ENCODE data around the gene SLC6A4. TPM values are rescaled to one million over a fixed set of nuclear protein-coding genes. Genes with fewer than 3 reads are reported as not detected.
"Not testable (repeated sequence)": the region's sequence is repeated elsewhere in the genome, so short reads cannot be mapped to it uniquely, and the experiment has no call there.

The SLC6A4 gene
- total RNA-seq, 1 donor from 2014 or later = 0.03 TPM

DNA sequence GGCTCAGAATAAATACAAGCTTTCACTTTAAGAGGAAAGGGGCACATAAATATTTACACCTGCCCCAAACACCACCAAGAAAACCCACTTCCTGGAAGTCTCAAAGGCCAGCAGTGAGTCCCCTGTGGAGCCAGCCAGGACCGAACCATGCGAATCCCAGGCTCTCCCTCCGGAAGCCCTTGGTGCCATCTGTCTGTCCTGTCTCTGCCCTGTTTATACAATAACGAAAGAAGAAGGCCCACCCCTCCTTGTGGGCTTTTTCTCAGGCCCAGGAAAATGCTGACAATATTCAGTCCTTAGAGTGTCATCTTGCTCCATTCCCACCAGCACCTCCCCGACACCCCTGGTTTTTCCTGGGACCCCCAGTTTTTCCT is 3.6 kb upstream of the SLC6A4 start:
- DNase-seq (ENCODE audit: low read depth) = no peak

DNA sequence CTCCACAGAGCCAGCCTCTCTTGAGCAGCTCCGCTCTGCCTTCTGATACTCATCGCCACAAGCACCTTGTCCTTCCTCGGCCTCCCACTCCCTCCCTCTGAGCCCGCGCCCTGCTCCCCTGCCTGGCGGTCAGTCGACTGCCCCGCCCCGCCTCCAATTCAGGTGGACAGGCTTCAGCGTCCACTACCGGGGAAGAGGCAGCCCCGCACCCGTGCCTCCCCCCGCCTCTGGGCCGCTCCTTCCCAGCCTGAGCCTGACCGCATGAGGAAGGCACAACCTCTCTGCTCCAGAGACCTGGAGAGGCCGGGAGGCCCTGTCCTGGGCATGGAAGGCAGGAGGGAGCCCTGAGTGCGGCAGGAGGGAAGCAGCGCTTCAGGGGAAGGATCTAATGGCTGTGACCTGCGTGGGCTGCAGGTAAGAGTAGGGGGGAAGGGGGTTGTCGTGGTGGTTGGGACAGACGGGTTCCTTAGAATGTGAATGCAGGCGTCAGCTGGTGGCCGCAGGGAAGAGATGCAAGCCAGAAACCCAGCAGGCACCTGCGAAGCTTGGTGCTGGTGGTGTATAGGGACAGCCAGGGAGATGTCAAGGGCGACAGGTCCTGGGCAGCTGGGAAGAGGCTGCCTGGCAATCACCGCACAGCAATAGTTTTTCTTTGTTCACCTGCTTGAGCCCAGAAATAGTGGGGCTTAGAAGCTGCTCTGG is 3.0 kb upstream of the SLC6A4 start:
- DNase-seq (ENCODE audit: low read depth) = no peak

DNA sequence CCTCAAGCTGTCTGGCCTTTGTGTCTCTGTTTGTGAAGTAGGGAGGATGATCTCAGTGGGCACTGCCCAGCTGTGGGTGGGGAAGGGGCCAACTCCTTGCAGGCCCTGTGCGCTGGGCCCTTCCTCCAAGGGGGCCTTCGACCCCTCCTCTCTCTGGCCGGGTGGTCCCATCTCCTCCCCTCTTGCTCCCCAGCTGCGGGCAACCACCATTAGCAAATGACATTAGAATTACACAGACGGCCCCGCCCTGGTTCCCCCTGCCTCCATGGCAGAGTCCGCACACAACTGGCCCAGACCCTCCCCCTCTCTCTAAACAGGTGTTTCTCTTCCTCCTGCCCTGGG is 2.5 kb upstream of the SLC6A4 start:
- no peak for DNase-seq (ENCODE audit: low read depth)

DNA sequence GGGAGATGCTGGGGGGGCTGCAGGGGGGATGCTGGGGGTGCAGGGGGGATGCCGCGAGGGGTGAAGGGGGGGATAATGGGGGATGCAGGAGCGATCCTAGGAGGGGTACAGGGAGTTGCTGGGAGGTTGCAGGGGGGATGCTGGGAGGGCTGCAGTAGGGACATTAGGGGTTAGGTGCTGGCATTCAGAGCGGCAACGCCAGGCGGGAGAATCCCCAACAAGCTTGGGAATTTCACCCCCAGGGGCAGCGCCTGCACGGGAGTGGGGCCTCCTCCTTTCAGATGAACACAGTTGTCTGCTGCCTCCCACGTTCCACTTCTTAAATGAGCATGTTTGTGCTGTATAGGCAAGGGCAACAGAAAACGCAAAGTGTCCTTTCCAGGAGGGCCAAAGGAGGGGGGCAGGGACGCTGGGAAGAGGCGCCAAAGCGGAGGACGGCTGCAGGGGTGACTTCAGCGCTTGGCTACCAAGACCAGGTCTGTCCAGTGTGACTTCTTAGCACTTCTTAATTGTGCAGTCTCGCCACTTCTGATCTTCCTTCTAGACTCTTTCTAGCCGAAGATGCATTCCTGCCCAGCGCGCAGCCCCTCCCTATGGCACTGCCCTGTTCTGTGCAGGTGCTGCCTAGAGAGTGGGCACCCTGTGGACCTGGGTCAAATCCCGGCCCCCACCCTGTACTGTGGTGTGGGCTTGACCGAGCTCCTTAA is 2.0 kb upstream of the SLC6A4 start:
- DNase-seq (ENCODE audit: low read depth) = no peak

DNA sequence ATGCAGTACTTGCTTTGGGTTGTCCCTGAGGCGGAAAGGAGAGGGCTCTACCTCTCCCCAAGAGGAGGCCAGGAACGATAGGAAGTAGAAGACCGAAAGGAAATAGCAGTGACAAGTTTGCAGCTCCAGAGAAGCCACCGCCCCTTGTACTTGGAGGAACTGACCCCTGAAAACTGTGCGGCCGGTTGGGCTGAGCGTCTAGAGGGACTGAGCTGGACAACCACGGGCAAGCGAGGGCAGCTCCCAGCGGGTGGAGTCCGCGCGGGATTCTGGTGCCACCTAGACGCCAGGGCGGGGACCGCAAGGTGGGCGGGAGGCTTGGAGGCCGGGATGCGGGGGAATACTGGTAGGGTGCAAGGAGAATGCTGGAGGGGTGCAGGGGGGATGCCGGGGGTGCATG is 1.3 kb upstream of the SLC6A4 start:
- peak; percentile 34 for DNase-seq (ENCODE audit: low read depth)

DNA sequence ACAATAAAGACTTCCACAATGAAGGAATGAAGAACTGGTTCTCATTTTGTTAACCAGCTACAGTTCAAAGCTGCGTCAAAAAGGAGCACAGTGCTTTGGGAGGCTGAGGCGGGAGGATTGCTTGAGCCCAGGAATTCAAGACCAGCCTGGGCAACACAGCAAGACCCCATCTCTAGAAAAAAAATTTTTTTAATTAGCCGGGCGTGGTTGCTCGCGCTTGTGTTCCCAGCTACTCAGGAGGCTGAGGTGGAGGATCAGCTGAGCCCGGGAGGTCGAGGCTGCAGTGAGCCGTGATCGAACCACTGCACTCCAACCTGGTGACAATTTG is 764 bp upstream of the SLC6A4 start:
- DNase-seq (ENCODE audit: low read depth) = no peak

DNA sequence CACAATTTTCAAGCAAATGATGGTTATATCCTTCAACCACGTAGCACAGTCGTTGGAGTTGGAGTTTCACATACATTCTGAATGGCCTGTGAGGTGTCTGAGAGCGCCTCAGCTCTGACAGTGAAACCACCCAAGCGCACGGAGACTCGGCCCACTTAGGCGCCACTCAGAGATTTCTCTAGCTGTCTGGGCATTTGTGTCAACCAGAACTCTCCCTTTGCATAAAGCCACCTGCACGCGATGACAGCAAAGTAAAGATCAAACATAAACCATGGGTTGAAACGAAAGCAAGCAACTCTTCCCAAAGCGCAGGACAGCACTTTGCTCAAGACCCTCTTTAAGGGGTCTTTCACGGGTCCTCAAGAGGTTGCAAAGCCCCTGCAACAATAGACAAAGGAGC is 533 bp downstream of the SLC6A4 start:
- no peak for DNase-seq (ENCODE audit: low read depth)

DNA sequence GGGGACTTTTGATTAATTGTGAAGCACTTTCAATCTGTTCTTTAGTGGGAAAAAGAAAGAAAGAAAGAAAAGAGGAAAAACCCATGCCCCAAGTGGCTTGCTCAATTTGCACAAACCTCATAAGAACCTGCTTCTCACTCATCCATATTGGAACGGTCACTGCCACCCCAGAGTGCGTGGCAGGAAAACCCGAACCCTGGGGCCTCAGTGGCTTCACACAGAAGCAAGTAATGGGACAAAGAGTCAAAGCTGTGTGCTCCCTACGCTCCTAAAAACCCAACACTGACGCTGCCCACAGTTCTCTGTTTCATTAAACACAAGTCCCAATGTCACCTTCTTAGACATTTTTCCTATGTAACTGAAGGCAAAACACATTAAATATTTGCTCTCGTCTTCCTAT is 1.2 kb downstream of the SLC6A4 start:
- no peak for DNase-seq (ENCODE audit: low read depth)

GRCh38 chr17:30232824-30233427 is 2.6 kb downstream of the SLC6A4 start:
- DNase-seq (ENCODE audit: low read depth) = no peak

GRCh38 chr17:30232015-30232823 is 3.3 kb downstream of the SLC6A4 start:
- no peak for DNase-seq (ENCODE audit: low read depth)

DNA sequence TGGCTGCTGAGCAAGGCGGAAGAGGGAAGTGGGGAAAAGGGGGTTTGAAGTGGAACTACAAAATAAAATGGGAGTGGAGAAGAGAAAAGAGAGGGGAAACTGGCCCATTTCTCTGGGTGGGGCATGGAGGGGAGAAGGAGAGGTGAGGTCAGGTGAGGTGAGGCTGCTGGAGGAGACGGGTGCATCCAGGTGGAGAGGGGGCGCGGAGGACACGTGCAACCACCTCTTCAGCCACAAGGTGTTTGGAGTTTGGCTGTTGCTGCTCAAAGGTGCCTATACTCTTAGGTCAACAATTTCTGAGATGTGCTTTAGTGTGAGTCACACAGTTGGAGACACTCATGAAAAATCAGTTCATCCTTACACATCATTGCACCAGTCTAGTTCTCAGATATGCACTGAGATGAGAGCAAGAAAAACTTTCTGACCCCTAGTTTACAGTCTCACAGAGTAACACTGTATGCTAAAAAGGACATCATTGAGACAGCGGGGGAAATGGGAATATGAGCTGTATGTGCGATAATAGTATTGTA is 4.8 kb downstream of the SLC6A4 start:
- no peak for DNase-seq (ENCODE audit: low read depth)

DNA sequence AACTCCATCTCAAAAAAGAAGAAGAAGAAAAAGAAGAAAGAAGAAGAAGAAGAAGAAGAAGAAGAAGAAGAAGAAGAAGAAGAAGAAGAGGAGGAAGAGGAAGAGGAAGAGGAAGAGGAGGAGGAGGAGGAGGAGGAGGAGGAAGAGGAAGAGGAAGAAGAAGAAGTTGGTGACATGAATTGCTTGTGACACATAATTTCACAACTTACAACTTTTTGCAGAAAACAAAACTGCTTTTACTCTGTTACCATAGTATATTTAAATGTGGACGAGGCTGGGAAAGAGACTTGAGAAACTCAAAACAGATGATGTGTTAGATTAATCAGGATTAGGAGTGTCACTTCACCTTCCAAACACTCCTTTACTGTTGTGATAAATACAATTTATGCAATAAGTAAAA is 5.5 kb downstream of the SLC6A4 start:
- DNase-seq (ENCODE audit: low read depth) = not testable (repeated sequence)

DNA sequence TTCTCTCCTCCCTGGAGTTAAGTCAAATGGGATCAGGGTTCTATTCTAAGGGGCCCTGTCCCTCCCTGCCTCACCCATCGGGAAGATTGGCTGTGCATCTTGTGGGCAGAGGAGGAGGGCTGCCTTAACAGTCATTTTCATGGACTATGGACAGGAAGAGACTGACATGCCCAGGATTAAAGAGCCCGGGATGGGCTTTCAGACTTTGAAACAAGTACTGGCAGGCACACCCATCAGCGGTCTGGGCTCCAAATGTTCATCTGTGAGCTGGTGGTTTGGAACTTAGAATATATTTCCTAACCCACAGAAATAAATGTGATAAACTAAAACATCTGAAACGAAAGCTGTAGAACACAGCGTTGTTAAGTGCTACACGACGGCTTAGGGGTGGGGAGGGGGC is 6.5 kb downstream of the SLC6A4 start:
- no peak for DNase-seq (ENCODE audit: low read depth)

- no peak for DNase-seq (ENCODE audit: low read depth)
Observed at GRCh38 chr17:30228011-30228410, 7.5 kb downstream of the SLC6A4 start.

- DNase-seq (ENCODE audit: low read depth) = no peak
Observed at GRCh38 chr17:30226878-30227277, 8.6 kb downstream of the SLC6A4 start.

- no peak for DNase-seq (ENCODE audit: low read depth)
Observed at GRCh38 chr17:30225919-30226553, 9.5 kb downstream of the SLC6A4 start.

DNA sequence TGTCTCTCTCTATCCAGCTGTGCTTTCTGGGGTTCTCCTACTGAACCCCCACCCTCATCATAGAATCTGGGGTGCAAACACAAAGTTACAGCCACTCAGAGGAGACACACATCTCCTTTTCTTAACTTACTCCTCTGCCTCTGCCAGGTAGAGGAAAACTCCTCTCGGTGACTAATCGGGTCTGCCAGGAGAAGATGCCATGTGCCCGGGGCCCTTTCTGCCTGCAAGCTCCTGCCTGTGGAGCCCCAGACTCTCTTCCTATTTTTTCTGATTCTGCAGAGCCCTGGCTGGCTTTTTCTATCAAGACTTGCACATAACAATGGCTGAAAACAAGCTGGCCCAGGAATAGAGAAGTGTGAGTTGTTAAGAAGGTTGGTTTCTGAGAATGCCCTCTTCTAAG is 10.4 kb downstream of the SLC6A4 start:
- DNase-seq (ENCODE audit: low read depth) = no peak

GRCh38 chr17:30224419-30224960 is 11.0 kb downstream of the SLC6A4 start:
- DNase-seq (ENCODE audit: low read depth) = no peak

- DNase-seq (ENCODE audit: low read depth) = no peak
Observed at GRCh38 chr17:30222721-30223175, 12.7 kb downstream of the SLC6A4 start.

DNA sequence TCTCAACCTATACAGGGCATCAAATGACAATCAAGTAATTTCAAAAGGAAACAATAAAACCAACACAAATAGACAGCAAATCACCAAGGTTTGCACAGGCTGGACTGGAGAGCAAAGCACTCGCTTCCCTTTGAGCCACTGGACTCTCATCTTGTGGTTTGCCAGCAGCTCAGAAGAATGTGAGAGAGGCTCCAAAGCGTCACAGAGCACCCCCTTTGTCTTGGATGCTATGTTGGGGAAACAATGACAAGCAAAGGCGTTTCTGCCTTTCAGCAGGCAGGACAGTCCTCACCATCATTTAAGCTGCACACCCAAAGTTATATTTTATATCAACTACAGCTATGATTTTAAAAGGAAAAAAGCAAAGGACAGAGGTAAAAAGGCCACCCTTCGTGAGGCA is 13.2 kb downstream of the SLC6A4 start:
- no peak for DNase-seq (ENCODE audit: low read depth)

- no peak for DNase-seq (ENCODE audit: low read depth)
Observed at GRCh38 chr17:30221346-30221745, 14.2 kb downstream of the SLC6A4 start.
